ENCODE measurements around the gene SIN3A.
"Not testable (repeated sequence)": the region's sequence is repeated elsewhere in the genome, so short reads cannot be mapped to it uniquely, and the experiment has no call there.

SIN3A gene

GRCh38 chr15:75356006-75356405 is 95.5 kb downstream of the SIN3A start:
- no peak for DNase-seq (ENCODE audit: low read depth)

DNA sequence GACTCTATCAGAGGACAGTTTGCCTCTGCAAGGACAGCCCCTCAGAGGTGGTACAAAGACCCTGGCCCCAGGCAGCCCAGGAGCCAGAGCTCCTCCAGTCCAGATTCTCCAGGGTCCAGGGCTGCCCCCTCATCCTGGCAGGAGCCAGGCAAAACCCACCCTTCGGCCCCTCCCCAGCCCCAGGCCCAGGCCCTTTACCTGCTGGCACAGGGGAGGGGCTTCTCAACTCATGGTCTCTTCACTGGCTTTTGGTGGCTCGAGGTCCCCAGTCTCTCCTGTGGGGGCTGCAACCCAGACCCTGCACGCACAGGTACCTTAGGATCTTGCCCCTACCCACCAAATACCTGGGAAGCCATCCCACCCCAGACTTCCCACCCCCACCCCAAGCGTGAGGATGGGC is 96.1 kb downstream of the SIN3A start:
- no peak for DNase-seq (ENCODE audit: low read depth)

DNA sequence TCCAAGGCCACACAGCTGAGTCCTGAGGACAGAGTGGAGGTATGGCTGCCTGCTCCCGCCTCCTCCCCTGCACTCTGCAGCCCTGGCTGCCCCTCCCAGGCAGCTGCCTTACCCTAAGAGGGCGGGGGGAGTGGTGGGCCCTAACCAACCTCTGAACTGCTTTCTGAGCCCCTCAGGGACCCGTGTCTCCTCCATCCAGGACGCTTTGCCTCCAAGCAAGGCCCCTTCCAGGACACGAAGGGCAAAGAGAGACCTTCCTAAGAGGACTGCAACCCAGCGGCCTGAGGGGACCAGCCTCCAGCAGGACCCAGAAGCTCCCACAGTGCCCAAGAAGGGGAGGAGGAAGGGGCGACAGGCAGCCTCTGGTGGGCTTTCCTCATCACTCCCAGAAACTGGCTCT is 97.0 kb downstream of the SIN3A start:
- DNase-seq (ENCODE audit: low read depth), result no peak

DNA sequence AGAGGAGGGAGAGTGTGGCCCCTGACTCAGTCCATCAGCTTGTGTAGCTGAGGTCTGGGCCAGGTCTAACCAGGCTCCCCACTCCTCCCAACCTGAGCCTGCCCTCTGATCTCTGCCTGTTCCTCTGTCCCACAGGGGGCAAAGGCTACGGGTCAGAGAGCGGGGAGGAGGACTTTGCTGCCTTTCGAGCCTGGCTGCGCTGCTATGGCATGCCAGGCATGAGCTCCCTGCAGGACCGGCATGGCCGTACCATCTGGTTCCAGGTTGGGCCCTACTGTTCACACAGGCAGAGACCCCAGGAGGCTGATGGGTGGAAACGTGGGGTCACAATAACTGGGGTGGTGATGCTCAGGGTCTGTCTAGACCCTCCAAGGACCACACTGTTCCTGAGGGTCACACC is 97.9 kb downstream of the SIN3A start:
- no peak for DNase-seq (ENCODE audit: low read depth)

DNA sequence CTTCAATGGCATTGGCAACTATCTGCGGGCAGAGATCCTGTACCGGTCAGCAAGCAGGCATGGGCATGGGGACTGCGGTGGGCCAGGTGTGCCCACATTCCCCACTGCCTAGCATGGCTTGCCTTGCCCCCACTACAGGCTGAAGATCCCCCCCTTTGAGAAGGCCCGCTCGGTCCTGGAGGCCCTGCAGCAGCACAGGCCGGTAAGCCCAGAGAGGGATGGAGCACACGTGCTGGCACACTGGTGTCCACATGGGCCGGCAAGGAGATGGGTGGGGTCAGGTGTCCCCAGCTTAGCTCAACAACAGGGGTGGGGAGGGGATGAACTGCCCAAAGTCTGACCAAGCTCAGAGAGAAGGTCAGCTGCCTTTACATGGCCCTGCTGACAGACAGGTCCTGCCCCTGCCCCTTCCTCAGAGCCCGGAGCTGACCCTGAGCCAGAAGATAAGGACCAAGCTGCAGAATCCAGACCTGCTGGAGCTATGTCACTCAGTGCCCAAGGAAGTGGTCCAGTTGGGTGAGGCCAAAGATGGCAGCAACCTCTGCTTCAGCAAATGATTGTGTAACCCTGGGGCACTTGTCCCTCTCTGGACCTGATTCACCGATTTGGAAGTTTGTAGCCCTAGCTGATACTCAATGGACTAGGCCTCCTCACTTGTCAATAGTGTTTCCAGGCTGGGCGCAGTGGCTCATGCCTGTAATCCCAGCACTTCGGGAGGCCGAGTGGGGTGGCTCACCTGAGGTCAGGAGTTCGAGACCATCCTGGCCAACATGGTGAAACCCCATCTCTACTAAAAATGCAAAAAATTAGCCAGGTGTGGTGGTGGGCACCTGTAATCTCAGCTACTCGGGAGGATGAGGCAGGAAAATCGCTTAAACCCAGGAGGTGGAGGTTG is 99.1 kb downstream of the SIN3A start:
- DNase-seq (ENCODE audit: low read depth), result no peak

GRCh38 chr15:75350601-75351361 is 100.7 kb downstream of the SIN3A start:
- no peak for DNase-seq (ENCODE audit: low read depth)

- DNase-seq (ENCODE audit: low read depth), result peak; percentile 61
These were observed 101.5 kb downstream of the SIN3A start for GRCh38 chr15:75349851-75350588.

DNA sequence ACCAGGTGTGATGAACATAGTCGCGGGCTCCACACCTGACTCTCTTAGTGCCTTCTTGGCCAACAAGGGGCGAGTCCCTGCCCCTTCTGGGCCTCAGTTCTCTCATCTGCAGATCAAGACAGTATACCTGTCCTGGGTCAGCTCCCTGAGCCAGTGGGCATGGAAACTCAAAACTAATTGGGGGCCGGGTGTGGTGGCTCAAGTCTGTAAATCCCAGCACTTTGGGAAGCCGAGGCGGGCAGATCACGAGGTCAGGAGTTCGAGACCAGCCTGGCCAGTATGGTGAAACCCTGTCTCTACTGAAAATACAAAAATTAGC is 102.2 kb downstream of the SIN3A start:
- DNase-seq (ENCODE audit: low read depth), result not testable (repeated sequence)

- DNase-seq (ENCODE audit: low read depth), result no peak
These were observed 102.7 kb downstream of the SIN3A start for GRCh38 chr15:75348562-75349350.

DNA sequence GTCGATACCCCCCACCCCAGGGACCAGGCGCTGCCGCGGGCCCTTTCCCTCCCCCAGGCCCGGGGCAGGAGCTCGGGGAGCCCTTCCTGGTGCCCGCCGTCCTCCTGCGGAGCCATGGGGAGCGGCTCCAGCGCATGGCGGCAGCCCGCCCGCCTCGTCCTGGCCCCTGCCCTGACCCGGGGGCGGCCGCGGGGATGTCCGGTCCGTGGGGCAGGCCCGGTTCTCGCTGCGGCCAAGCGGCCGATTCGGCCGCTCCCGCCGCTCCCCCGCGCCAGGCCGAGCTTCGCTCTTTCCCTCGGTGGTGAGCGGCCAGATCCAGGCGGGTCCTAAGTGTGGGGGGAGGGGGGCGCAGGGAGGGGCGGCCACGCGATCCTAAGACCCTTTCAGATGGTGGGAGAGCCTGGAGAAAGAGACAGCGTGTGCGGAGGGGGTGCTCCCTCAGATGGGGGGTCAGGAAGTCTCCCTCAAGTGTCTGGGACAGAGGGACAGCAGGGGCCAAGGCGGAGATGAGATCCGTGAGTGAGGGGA is 103.4 kb downstream of the SIN3A start:
- DNase-seq (ENCODE audit: low read depth), result no peak

- DNase-seq (ENCODE audit: low read depth), result no peak
These were observed 104.1 kb downstream of the SIN3A start for GRCh38 chr15:75347222-75348033.

GRCh38 chr15:75346796-75347221 is 104.7 kb downstream of the SIN3A start, which contains the start of gene NEIL1:
TSS of gene NEIL1 (plus strand) at chr15:75347039. CDS start at chr15:75348906, 1,867 bp downstream.
- DNase-seq (ENCODE audit: low read depth), result no peak

DNA sequence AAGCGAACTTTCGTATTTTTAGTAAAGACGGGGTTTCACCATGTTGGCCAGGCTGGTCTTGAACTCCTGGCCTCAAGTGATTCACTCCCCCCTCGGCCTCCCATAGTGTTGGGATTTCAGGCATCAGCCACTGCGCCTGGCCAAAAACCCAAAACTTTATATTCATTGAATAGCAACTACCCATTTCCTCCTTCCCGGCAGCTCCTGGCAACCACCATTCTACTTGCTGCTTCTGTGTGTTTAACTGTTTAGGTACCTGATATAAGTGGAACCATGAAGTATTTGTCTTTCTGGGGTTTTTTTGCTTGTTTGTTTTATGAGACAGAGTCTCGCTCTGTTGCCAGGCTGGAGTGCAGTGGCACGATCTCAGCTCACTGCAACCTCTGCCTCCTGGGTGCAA is 107.5 kb downstream of the SIN3A start:
- DNase-seq (ENCODE audit: low read depth), result not testable (repeated sequence)

GRCh38 chr15:75342221-75342620 is 109.3 kb downstream of the SIN3A start:
- DNase-seq (ENCODE audit: low read depth), result no peak

- no peak for DNase-seq (ENCODE audit: low read depth)
These were observed 111.8 kb downstream of the SIN3A start for GRCh38 chr15:75339531-75340240.

DNA sequence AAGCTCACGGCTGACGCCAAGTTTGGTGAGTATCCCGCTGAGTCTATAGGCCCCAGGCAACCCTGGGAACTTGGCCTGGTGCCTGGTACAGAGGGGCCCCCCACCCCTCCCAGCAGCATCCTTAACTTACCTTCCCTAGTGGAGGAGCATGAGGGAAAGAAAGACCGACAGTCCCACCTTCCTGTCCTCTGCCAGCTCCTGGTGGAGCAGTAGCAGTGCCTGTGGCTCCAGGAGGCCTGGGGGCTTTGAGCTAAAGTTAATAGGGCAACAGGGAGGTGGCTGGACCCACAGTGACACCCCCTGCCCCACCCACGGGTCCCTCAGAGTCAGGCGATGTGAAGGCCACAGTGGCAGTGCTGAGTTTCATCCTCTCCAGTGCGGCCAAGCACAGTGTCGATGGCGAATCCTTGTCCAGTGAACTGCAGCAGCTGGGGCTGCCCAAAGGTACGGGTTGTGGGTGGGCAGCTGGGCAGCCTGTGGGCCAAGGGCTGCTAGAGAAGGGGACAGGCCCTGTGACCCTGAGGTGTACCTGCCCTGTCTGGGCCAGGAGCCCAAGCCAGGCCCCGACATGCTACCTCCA is 112.7 kb downstream of the SIN3A start:
- no peak for DNase-seq (ENCODE audit: low read depth)

DNA sequence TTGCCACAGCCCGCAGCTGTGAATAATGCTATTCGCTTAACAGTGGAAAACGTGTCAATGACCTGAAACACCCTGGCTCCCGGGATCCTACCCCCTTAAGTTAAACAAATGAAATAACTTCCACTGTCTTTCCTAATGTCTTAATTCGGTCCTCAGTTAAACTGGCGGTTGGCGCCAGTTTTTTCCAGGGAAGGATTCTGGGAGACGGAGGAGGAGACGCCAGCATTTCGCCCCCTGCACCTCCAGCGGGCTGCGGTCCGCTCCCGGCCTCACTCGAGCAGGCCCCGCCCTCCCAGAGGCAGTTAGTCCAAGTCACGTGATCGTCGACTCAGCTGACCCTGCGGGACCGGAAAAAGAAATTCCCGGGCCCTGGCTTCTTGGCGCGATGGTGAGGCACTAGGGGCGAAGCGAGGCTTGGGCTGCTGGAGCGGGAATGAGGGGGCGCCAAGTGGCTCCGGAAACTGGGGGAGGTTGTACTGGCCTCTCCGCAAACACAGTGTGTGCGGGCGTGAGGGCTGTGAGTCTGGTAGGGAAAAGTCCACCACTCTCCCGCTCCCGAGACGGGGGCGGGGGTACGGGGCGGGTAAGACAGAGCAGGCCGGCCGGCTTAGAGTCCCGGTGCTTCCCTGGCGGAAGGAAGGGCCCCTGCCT is 115.7 kb downstream of the SIN3A start, which contains the start of gene COMMD4:
Gene COMMD4 (plus strand): TSS at position 359 of the 651 bp plus-strand sequence. CDS start 27 bp downstream, at position 386.
- DNase-seq (ENCODE audit: low read depth), result peak; percentile 79

DNA sequence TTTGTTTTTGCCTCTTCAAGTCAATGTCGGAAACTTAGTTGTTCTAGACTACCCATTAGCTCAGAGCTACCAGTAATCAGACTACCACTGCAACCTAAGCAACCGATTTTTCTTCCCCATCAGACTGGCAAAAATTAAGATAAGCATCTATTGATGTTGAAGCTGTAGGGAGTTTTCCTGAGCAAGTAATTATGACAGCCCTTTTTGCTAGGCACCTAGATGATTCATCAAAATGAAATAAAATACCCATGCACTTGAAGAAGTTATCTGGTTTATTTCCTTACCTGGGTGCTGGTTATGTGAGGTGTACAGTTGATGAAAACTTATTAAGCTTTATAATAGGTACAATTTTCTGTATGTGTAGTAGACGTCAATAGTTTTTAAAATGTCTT is 116.2 kb downstream of the SIN3A start:
- DNase-seq (ENCODE audit: low read depth), result no peak
